NCI-H146 (cell line): ENCODE results near the gene PLEKHM3.
"Not testable (repeated sequence)": the region's sequence is repeated elsewhere in the genome, so short reads cannot be mapped to it uniquely, and the experiment has no call there.

ENCODE experiments used
- DNase-seq: peaks from one replicate; lab custom pipeline; 2025; lab: John Stamatoyannopoulos, UW

The PLEKHM3 gene

DNA sequence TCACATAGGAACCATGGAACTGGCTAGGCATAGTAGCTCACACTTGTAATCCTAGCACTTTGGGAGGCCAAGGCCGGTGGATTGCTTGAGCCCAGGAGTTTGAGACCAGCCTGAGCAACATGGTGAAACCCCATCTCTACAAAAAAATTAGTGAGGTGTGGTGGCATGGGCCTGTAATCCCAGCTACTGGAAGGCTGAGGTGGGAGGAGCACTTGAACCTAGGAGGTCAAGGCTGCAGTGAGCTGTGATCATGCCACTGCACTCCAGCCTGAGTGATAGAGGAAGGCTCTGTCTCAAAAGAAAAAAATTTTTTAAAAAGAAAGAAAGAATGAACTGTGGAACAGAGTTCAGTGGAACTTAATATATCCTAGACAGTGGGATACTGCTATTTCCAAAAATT, 76.1 kb downstream of the PLEKHM3 start:
- not testable (repeated sequence) for DNase-seq

DNA sequence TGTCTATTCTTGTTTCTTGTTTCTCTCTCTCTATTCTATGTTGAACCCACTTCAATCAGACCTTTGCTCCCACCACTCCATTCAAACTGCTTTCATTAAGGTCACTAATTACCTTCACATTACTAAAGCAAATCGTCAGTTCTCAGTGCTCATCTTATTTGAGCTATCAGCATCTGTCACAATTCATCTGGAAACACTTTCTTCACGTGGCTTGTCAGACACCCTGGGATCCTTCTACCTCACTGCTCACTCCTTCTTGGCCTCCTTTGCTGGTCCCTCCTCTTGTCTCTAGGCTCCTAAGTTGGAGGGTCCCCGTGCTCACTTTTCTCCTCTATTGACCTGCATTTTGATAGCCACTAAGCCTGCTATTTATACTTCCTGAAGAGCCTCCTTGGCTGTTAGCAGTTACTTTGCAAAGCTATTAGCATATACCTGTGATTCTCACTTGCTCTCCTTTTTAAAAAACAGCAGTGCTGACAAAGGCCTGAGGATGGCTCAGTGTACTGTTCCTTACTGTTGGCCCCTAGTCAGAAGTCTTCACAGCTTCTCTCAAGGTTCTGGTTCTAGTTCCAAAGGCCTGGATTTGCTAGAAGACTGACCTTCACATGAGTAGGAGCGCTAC, 80.2 kb downstream of the PLEKHM3 start:
- no peak for DNase-seq

DNA sequence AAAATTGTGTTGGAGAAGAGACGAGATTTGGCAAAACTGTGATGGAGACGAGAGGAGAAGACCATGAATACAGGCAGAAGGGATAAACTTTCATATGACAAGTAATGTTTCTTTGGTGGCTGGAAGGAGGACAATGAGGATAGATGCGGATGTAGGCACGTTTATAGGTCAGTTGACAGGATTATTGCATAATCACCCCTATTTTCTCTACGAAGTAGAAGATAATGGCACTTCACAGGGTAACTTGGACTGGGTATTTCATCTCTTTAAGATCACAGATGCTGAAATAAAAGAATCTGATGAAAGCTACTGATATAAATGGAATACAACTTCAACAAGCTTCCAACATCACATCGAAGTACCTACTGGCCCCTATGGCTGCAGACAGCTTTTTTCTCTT, 81.0 kb downstream of the PLEKHM3 start:
- no peak for DNase-seq

DNA sequence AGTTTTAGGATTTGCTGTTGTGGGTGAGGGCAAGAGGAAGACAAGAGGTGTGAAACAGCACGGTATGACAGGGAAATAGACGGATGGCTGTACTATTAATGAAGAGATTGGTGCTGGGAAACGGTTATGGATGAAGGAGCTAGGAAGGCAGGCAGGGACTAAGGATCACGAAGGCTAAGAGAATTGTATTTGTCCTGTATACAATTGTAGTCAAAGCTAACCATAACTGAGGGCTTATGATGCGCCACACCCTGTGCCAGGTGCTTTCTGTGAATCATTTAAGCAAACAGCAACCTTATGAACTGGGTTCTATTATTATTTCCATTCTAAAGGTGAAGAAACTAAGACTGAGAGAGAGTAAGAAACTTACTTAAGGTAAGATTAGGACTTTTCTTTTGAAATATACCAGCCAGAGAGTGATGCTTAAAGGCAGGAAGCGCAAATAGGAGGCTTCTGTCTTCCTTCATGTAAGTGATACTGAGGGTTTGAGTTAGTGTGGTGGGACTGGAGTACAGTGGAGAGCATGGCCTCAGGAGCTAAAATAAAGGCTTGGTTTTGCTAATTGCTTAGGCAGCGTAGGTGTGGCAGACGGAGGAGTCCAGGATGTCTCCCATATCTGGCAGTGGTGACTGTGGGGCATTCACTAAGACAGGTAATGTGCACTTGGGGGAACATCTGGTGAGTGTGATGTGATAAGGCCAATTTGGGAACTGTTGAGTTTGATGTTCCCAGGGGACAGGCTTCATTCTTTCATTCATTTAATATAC, 85.8 kb downstream of the PLEKHM3 start:
- DNase-seq, result peak; percentile 2

DNA sequence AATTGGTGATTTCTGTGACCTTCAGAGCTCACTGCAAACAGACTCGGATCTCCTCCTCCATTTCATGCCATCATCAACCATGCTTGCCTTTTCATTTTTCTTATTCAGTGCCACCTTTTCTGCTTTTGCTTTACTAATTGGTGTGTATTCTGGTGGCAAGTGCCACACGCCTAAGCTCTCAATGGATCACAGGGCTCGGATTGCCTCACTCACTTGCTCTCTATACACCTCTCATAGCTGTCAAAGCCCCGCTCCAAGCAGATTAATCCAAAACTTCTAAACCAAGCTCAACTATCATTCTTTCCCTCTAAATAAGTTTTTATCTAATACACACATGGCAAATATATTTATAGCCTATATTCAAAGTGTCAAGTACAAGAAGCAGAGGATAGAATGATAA, 86.4 kb downstream of the PLEKHM3 start:
- DNase-seq, result no peak

DNA sequence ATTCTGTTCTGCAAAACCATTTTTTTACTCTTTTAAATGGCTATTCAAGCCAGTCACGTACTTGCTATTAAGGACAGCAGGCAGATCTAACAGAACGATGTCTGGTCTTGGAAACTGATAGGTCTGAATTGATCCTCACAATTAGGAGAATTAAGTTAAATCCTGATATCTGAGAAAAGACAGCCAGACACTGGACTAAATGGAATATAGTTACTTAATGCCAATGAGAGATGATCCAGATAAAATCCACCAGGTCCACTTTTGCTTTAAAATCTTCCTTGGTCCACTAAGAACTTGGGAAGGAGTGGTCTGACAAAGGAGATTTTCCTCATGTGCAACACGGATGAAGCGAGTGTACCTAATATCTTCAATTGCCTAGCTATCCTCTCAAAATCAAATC, 86.9 kb downstream of the PLEKHM3 start:
- DNase-seq, result no peak

DNA sequence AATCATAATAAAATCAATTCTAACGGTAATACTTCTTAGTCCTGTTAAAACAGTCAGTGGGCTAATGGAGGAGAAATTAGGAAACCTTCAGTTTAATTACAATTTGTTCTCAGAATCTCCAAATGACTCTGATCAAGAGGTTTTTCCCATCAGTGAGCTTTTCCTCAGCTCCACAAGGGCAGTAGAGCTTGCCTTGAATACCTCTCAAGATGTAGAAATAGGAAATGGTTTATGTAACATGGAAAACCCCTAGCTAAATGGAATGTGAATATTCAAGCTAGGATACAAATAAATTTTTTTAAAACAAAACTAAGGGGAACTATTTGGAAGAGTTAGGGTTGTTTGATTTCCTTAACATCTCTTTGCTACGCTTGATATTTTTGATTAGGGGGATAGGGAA, 87.5 kb downstream of the PLEKHM3 start:
- no peak for DNase-seq

DNA sequence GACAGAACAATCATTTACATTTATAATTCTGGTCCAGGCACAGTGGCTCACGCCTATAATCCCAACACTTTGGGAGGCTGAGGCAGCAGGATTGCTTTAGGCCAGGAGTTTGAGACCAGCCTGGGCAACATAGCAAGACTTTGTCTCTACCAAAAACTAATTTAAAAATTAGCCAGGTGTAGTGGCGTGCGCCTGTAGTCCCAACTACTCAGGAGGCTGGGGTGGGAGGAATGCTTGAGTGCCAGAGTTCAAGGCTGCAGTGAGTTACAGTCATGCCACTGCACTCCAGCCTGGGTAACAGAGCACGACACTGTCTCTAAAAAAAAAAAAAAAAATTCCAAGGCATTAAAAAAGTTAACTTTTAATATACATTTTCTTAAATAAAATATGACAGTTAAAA, 88.1 kb downstream of the PLEKHM3 start:
- no peak for DNase-seq

DNA sequence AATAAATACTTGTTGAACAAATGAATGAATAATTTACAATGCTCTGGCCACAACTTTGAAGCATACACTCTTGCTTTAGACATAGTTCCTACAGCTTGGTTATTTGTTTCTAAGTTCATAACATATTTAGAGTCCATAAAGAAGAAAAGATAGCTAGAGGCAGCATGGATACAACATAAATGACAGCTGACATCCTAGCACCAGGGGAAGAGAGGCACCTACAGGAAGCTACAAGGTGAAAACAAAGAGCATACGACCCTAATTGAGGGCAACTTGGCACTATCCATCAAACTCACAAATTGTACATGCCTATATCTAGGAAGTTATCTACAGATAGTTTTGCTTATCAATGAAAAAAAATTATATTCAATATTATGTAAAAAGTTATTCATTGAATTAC, 88.9 kb downstream of the PLEKHM3 start:
- no peak for DNase-seq

DNA sequence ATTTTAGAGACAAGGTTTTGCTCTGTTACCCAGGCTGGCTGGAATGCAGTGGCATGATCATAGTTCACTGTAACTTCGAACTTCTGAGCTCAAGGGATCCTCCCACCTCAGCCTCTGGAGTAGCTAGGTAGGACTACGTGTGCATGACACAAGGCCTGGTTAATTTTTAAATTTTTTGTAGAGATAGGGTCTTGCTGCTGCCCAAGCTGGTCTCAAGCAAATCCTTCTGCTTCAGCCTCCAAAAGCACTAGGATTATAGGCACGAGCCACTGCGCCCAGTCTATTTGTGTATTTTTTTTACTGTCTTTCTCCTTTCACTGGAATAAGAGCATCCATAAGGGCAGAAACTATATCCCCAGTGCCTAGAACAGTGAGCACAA, 89.3 kb downstream of the PLEKHM3 start:
- DNase-seq, result no peak

DNA sequence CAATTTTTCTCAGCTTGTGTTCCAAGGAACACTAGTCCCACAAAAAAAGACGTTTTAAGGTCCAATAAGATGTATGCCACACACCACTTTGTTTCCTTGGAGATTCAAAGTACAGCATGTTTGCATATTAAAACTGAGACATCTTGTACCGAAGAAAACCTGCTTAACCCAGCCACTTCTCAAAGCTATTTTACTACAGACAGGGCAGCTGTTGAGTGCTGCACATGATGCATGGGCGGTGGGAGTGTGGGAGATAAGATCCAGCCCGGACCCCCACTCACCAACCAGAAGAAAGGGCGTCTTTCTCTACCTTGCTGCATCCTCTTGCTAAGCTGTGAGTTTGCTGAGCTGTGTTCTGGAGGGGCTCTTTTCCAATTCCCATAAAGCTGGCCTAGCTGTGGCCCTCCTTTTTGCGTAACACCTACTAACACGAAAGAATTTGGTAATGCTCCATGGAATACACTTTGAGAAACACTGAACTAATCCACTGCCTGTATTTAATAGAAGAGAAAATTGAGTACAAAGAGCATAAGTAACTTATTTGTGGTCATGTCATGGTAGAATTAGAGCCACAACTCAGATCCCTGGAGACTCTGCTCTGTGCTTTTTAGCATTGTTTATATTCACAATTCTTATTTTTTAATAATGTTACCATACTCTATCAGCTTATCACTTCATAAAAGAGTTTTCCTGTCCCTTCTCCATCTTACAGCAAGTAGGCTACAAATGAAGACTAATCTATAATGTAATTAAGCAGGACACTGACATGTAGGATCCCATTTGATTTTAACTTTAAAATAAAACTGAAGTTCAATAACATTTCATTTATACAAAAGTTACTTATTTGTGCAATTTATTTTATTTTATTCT, 90.0 kb downstream of the PLEKHM3 start:
- no peak for DNase-seq

DNA sequence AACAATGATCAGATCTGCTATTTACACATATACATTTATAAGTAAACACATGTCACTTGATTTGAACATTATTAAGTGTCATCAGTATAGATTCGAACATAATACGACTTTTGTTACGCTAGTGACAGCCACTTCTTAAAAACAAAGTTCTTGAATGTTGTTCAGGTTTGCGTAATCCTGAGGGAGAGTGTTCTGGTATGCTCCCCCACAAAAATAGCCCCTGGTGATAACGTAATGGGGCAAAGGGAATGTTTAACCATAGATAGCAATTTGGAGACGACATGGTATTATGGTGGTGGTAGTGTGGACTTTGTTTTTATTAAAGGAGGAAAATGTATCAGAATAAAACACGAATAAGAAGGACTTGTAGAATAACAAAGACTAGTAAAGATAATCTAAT, 90.6 kb downstream of the PLEKHM3 start:
- DNase-seq, result no peak

DNA sequence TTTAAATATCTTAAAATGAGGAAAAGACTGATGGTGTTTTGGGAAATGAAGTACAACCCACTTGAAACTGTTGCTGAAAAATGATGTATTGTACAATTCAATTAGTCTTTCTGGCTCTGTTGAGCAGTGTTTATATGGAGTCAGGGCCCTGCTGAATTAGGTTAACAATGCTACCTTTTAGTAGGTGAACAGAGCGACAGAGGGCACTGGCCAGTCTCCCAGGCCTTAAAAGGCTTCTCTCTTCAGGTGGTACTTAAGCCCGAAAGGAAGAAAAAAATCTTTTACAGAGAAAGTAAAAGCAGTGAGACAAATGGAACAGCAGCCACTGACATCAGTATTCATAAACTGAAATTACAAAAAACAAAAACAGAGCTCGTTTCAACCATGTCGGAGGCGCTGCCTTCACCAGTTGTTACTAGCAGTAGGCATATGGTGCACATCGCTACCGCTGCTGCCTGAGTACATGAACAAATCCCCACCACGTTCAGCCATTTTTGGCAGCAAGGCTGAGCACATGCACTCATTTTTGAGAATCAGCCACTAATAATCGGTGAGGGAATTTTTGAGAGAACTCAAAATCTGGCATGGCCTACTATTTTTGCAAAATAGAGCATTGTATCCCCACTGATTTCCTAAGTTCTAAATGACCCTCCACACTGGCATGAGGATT, 91.8 kb downstream of the PLEKHM3 start:
- no peak for DNase-seq

DNA sequence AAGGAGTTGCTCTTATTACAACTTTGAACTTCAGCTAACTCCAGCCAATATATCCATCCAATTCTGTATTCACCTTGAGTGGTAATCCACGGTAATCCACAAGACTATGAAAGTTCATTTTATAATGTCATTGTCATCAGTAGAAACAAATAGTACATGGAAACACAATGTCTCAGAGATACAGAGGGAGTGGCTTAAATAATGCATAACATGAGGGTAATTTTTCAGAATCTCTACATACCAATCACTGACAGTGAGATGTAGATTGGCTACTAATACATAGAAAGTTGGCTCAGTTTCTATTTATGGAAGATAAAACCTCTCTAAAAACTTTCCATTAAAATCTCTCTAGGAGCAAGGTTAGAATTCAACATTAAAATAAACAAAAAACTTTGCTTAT, 93.2 kb downstream of the PLEKHM3 start:
- DNase-seq, result no peak

DNA sequence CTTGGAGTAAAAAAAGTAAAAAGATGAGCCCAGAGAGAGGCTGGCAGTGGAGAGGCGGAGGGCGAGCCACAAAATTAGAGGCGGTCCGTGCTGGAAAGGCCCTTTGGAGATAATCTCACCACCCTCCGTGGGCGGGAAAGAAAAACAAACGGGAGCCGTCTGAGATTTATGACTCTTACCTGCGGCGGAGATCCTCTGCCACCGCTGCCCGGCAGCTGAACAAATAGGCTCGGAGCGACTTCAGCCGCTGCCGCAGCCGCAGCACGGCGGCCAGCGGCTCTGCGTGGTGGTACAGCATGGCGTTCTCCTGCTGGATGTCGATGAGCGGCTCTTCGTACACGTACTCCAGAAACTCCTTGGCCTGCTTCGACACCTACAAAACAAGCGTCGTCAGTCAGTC, 94.6 kb downstream of the PLEKHM3 start:
- DNase-seq, result no peak

DNA sequence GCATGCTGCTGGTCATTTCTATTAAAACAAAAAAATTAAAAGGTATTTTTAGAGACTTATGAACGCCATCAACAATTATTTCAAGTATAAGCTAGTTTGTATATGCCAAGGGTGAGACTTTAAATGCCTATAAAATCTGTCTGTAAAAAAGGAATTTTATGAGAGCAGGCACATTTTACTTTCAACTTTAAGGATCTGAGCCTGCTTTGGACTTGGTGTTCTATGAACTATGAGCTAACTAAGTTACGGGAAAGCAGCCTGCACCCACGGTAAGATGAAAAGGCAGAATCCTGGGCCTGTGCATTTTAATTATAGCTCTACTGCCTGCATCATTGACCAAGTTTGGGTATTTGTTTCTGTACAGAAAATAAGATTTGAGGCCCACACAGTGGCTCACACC, 95.4 kb downstream of the PLEKHM3 start:
- DNase-seq, result no peak

DNA sequence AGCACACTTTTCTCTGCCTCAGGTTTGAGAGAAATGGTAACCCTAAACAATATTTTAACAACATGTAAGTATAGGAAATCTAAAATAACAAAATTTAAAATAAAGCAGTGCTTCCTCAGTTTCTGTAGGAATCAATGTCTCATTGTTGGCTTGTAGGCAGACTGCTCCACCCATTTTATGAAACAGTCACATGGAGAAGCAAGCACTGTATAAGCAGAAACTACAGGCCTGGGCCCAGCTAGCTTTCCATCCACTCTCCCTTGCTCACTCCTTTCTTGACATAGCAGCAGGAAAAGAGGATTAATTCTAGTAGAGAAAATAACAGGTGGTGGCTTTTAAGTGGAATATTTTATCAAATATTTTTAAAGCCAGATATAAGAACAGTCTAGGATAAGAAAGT, 97.2 kb downstream of the PLEKHM3 start:
- DNase-seq, result no peak

DNA sequence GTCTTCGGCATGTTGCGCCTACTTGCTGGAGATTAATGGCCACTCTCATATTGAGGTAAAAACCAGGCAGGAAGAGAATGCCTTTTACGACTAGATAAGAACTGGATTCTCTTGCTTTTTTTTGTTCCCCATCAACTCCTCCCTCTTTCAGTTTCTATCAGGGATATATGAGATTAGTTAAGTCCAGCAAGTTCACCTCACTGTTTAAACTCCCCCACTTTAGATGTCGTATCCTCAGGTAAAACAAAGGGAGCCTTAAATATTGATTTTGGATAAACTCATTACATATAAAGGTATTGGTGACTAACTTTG, 98.4 kb downstream of the PLEKHM3 start:
- no peak for DNase-seq

DNA sequence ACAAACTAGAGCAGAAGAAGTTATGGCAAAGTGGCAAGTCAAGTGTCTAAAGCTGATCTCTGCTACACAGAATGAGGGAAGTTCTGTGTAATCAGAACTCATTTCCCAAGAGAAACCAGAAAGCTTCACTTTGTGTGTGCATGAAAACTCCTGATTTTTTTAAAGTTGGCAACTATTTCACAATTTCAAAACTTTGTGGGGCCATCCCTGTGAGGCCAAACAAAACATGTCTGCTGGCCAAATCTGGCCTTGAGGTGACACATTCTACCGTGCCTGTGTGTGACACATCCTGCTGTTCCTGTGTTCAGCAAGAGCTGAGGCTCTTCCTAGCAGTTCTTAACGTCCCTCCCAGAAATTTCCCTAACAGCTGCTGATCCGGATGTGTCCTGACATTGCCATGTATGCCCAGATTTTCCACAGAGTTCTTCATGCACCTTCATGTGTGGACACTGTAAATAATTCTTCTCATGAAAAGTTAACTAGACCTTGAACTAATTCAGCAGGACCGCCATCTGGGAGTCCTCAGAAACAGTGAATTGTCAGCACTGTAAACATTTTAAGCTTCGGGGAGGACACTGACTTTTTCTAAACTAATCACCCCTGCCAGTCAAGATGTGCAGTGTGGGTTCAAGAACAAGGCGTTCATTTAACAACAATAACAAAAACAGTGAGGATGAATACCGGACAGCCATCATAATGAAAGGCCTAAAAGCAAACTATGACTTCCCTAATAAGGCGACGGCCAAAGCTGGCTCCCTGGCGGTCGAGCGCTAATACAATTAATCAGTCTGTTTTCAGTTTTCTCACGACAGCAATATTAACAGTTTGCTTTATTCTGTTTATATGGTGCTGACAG, 99.0 kb downstream of the PLEKHM3 start:
- DNase-seq, result no peak

DNA sequence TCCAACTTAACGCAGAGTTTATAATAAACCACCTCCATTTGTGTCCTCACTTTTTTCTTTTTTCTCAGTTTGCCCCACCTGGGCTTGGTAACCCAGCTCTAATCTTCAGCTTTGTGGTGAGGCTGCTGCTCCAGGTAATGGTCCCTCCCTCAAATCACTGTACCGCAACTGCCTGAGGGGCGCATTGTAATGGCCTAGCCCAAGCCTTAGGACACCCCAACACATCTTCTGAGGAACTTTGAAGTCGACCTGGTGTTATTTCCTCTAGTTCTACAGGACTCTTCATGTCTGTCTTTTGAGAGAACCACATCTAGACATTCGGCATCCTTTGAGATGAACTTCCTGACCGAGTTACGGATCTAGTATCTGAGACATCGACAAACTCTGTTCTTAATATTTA, 99.7 kb downstream of the PLEKHM3 start:
- DNase-seq, result no peak

DNA sequence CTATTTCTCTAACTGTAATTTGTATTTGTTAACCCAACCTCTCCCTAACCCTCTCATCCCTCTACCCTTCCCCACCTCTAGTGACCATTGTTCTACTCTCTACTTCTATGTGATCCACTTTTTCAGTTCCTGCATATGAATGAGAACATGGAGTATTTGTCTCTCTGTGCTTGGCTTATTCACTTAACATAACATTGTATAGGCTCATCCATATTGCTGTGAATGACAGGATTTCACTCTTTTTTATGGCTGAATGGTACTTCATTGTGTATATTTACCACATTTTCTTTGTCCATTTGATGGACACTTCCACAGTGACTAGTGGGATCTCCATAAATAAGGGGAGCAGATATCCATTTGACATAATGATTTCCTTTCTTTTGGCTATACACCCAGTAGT, 103.7 kb downstream of the PLEKHM3 start:
- no peak for DNase-seq

DNA sequence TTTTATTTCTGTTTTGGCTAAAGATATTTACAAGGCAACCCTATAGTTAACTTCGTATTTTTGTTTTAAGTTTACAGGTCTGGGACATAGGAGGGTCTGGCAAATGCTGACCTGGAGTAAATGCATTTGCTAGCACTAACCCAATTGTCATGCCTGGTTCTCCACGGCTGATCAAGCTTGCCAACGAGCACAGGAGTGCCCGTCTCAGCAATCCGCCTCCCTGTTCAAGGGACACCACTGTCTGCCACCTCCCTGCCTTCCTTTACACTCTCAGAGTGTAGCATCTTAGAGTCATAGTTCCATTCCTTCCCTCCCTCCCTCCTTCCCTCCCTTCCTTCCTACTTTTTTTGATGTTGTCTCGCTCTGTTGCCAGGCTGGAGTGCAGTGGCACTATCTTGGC, 104.6 kb downstream of the PLEKHM3 start:
- DNase-seq, result no peak
